Parathyroid adenoma (tissue), 2 donors: ENCODE data around the gene SEMA5B.

Experiments used
- H2AFZ ChIP-seq: fragments of 300-600 bp; sonication (generic); one replicate; pipeline ENCODE4 v1.7.0; 2017; ENCODE audit warnings: antibody characterized with exemption, mild to moderate bottlenecking
- H3K27ac ChIP-seq: fragments of 300-600 bp; sonication (generic); one replicate; pipeline ENCODE4 v1.7.0; 2017
- H3K27me3 ChIP-seq: fragments of 300-600 bp; sonication (generic); one replicate; pipeline ENCODE4 v1.7.0; 2017; ENCODE audit warnings: low read length; ENCODE audit not compliant: control insufficient read depth, insufficient read depth
- H3K36me3 ChIP-seq: fragments of 300-600 bp; sonication (generic); one replicate; pipeline ENCODE4 v1.7.0; 2017; ENCODE audit warnings: low read length; ENCODE audit not compliant: control insufficient read depth, insufficient read depth
- H3K4me1 ChIP-seq: fragments of 300-600 bp; sonication (generic); one replicate; pipeline ENCODE4 v1.7.0; 2017; ENCODE audit warnings: control low read depth
- H3K4me2 ChIP-seq: fragments of 300-600 bp; sonication (generic); one replicate; pipeline ENCODE4 v1.7.0; 2017; ENCODE audit warnings: low read length
- H3K4me3 ChIP-seq: fragments of 300-600 bp; sonication (generic); one replicate; pipeline ENCODE4 v1.7.0; 2017; ENCODE audit warnings: low read depth, low read length
- H3K79me2 ChIP-seq: fragments of 300-600 bp; sonication (generic); one replicate; pipeline ENCODE4 v1.7.0; 2017; ENCODE audit warnings: control low read depth
- H3K9ac ChIP-seq: fragments of 300-600 bp; sonication (generic); one replicate; pipeline ENCODE4 v1.7.0; 2017; ENCODE audit warnings: mild to moderate bottlenecking
- H3K9me3 ChIP-seq: fragments of 300-600 bp; sonication (generic); one replicate; pipeline ENCODE4 v1.7.0; 2017; ENCODE audit warnings: low read length; ENCODE audit not compliant: control insufficient read depth
- TF ChIP-seq, protein P1 (sequence below): fragments of 300-600 bp; sonication (generic); IDR thresholded peaks from one replicate; pipeline ENCODE4 v1.7.0; 2017; ENCODE audit warnings: antibody characterized with exemption, mild to moderate bottlenecking
- donor health status: primary hyperparathyroidism.

Gene SEMA5B

DNA sequence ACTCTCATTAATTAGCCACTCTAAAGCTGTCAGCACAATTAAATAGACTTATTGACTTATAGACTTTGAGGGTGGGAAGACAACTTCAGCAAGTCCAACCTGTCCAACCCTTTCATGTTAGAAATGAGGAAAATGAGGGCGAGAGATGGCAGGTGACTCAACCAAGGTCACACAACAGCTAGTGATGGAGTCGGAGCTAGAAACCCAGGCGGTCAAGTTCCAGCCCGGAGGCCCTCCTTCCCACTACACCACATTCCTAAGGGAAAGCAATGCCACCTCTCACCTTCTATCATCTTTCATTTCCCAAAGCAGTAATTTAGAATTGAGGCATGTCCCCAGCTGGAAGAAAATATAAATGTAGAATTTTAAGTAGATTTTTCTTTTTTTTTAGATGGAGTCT is 28.7 kb downstream of the SEMA5B start:
- no peaks in the 10 kb centered on the region for H3K9me3 ChIP-seq
- no peaks in the 10 kb centered on the region for H3K36me3 ChIP-seq
- H3K4me3 ChIP-seq, result no peak overlapping the region
- TF ChIP-seq, protein P1, sequence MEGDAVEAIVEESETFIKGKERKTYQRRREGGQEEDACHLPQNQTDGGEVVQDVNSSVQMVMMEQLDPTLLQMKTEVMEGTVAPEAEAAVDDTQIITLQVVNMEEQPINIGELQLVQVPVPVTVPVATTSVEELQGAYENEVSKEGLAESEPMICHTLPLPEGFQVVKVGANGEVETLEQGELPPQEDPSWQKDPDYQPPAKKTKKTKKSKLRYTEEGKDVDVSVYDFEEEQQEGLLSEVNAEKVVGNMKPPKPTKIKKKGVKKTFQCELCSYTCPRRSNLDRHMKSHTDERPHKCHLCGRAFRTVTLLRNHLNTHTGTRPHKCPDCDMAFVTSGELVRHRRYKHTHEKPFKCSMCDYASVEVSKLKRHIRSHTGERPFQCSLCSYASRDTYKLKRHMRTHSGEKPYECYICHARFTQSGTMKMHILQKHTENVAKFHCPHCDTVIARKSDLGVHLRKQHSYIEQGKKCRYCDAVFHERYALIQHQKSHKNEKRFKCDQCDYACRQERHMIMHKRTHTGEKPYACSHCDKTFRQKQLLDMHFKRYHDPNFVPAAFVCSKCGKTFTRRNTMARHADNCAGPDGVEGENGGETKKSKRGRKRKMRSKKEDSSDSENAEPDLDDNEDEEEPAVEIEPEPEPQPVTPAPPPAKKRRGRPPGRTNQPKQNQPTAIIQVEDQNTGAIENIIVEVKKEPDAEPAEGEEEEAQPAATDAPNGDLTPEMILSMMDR, result no peak
- no peak overlapping the region for H3K4me2 ChIP-seq
- H3K79me2 ChIP-seq, result no peaks in the 10 kb centered on the region
- H2AFZ ChIP-seq, result no peak overlapping the region
- H3K27ac ChIP-seq, result no peak overlapping the region
- no peaks in the 10 kb centered on the region for H3K4me1 ChIP-seq
- H3K27me3 ChIP-seq, result no peaks in the 10 kb centered on the region
- no peak overlapping the region for H3K9ac ChIP-seq

DNA sequence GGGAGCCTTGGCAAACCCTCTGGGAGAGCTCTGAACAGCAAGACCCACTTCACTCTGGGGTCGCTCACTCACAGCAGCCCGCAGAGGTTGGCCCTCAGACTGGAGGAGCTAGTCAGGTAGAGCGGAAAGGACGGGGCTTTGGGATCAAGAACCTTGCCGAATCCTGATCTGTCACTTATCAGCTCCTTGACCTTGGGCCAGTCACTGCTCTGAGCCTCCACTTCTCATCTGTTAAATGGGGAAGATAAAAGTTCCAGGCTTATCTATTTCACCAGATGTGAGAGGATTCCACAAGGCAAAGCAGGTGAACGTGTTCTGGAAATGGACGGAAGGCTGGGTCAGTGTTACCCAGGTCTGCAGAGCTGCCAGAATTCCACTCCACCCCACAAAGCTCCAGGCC is 29.4 kb downstream of the SEMA5B start:
- Histone ChIP-seq H3K27ac (no peak overlapping the region), H2AFZ (no peak overlapping the region), H3K4me3 (no peak overlapping the region), H3K36me3 (no peaks in the 10 kb centered on the region), H3K4me2 (no peak overlapping the region), H3K9ac (no peak overlapping the region), H3K27me3 (no peaks in the 10 kb centered on the region), H3K79me2 (no peaks in the 10 kb centered on the region), H3K9me3 (no peaks in the 10 kb centered on the region), H3K4me1 (no peaks in the 10 kb centered on the region)
- TF ChIP-seq, protein P1, result no peak

DNA sequence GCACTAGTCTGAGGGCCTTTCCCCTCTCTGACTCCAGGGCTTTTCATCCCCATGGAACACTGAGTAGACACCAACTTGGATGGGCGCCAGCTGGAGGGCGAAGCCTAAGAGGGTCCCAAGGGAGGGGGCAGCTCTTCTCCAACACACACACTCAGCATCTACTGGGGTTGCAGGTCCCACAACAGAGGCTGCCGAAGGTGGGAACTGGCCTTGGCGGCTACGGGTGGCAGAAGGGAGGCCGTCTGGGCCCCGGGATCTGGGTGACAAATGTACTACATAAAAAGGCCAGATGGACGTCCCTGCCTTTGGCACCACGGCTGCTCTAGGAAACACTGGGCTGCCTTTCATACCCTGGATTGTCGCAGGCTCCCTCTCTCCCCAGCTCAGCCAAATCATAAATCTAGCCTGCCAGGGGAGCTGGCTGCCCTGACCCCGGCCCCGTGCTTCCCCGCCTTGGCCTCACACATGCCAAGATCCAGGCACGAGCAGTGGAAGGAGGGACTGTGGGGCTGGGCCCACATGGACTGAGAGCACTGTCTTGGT is 31.5 kb downstream of the SEMA5B start:
- Histone ChIP-seq H3K27ac (no peak overlapping the region), H3K4me3 (no peak overlapping the region), H3K36me3 (no peaks in the 10 kb centered on the region), H3K4me1 (no peaks in the 10 kb centered on the region), H3K4me2 (no peak overlapping the region), H3K27me3 (no peaks in the 10 kb centered on the region), H3K9ac (no peak overlapping the region), H3K9me3 (no peaks in the 10 kb centered on the region), H2AFZ (no peak overlapping the region), H3K79me2 (no peaks in the 10 kb centered on the region)
- TF ChIP-seq, protein P1, result no peak

DNA sequence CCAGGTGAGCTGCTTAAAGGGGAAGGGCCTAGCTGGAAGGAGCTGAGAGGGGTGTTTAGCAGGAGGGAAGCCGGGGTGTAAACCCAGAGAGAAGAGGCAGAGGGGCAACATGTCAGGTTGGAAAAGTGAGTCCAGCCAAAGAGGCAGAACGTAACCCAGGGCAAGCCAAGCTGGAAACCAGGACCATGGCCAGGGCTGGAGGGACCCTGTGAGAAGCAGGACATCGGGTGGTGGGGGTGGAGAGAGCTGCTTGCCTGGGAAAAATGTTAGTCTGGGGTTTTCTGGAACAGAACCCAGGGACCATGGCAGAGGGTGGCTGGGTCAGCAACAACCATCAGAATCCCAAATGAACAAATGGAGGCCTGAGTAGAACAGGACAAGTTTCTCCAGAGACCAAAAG is 32.6 kb downstream of the SEMA5B start:
- no peaks in the 10 kb centered on the region for H3K27me3 ChIP-seq
- H3K4me3 ChIP-seq, result no peak overlapping the region
- H3K36me3 ChIP-seq, result no peaks in the 10 kb centered on the region
- no peak overlapping the region for H3K27ac ChIP-seq
- H3K9ac ChIP-seq, result no peak overlapping the region
- no peaks in the 10 kb centered on the region for H3K9me3 ChIP-seq
- H3K79me2 ChIP-seq, result no peaks in the 10 kb centered on the region
- H3K4me1 ChIP-seq, result peaks cover 5% of the 10 kb centered on the region
- no peak overlapping the region for H3K4me2 ChIP-seq
- TF ChIP-seq, protein P1, result no peak
- no peak overlapping the region for H2AFZ ChIP-seq
